HG03280 (cell line): Measurements from ENCODE around the gene DHX15.
"Not testable (repeated sequence)": the region's sequence is repeated elsewhere in the genome, so short reads cannot be mapped to it uniquely, and the experiment has no call there.

ENCODE experiments used
- ATAC-seq: cut with Tn5 transposase; IDR thresholded peaks from one replicate; pipeline ENCODE4 v1.9.1; 2021; ENCODE audit warnings: mild to moderate bottlenecking, moderate library complexity; ENCODE audit not compliant: unreplicated experiment

DHX15 gene

DNA sequence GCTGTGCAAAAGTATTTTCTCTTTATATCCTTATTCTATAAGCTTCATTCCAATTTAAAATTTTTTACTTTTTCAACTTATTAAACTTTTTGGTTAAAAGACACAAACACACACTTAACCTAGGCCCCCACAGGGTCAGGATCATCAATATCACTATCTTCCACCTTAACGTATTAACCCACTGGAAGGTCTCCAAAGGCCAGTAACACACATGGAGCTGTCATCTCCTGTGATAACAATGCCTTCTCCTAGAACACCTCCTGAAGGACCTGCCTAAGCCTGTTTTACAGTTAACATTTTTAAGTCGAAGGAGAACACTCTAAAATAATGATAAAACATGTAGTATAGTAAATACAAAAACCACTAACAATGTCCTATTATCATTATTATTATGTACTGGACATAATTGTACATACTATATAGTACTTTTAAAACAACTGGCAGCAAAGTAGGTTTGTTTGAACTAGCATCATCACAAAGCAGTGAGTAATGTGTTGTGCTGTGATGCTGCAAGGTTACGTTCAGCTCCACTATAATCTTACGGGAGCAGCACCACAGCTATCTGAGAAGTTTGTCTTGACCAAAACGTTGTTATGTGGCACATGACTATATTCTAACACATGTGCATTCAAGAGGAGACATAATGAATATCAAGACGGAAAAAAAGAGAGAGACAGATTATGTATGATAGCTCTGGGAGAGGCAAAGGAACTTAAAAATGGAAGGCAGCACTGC is 33.7 kb downstream of the DHX15 start:
- ATAC-seq = no peak

DNA sequence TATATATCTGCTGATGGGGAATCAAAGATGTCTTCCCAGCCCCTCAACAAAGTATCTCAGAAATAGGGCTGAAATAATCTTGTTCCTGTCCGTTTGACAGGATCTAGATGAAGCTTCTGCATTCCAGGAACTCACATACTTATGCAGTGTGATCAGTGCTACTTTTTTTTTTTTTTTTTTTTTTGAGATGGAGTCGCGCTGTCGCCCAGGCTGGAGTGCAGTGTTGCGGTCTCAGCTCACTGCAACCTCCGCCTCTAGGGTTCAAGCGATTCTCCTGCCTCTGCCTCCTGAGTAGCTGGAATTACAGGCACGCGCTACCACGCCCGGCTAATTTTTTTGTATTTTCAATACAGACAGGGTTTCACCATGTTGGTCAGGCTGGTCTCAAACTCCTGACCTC is 36.4 kb downstream of the DHX15 start:
- ATAC-seq = no peak

DNA sequence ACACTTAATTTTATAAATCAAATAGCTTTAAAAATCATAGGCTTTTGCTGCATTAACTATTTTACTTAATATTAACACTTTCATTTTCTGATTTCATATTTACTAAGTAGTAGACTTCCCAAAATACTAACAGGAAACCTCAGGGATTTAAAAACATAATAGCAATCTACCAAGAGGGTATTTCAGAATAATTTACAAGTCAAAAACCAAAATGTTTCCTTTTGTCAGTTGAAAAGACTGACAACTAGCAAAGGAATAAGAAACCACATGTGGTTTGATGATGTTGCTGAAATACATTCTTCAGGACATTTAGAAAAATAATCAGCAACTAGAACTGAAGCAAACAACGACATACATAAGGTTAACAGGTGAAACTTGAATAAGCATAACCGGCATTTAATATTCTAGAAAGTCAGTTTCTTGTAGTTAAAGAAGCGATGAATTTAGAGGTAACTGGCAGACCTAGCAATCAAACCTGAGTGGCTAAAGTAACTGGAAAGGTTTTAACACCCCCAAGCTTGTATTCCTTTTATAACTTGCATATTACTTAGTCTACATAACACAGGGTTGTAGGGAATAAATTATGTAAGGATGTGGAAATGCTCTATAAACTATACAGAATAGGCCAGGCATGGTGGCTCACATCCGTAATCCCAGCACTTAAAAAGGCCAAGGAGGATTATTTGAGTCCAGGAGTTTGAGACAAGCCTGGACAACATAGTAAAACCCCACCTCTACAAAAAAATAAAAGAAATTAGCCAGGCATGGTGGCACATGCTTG is 40.0 kb downstream of the DHX15 start:
- ATAC-seq = no peak

GRCh38 chr4:24537025-24537424 is 47.3 kb downstream of the DHX15 start:
- ATAC-seq = no peak

DNA sequence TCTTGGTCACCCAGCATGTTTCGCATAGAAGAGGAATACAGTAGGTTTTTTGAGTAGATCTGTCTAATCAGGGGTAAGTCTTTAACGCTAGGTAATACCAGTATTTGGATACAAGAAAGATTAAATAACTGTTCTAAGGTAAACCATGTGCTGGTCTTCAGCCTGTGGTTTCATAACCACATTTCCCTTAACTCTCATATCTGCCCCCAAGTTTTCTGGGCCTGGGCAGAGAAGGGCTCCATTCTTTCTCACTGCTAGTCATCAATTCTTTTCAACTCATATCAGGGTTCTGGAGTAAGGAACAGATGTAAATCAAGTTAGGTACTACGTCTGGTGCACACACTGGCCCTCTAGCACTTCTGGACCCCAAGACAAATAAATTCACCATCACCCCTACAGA is 49.0 kb downstream of the DHX15 start:
- no peak for ATAC-seq

GRCh38 chr4:24533364-24533763 is 51.0 kb downstream of the DHX15 start:
- ATAC-seq = no peak

DNA sequence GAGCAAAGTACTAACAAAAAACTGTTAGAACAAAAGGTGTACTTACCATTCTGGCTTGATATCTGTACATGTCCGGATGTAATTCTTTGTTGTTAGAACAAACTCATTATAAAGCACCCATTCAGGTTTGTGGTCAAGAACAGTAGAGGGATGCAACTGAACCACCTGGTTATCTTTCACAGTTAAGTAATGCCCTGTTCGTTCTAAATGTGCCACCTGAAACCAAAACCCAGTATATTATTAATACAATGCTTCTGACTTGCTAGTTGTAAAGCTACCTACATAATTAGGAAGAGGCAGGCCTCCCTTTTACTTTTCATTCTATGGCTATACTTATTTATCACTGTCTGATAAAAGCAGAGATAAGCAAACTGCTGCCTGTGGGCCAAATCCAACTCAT is 54.8 kb downstream of the DHX15 start:
- no peak for ATAC-seq

- ATAC-seq = no peak
These were observed 57.0 kb downstream of the DHX15 start for GRCh38 chr4:24527371-24527770.

DNA sequence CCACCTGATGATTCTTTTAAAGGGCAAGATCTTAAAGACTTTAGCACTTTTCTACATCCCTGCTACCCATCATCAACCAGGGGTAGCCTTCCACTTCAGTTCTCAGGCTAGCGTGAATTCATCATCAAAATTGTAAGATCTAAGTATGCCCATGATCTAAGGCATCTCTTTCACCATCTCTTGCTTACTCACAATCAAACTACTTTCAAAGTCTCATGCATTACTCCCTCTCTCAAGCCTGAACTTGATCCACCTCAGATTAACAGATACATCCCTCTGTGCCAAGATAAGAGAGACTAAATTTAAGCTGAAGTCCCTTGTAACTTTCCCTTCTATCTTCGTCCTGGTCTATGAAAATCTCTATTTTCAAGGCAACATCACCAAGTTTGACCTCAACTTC is 62.8 kb downstream of the DHX15 start:
- no peak for ATAC-seq

- no peak for ATAC-seq
These were observed 64.7 kb downstream of the DHX15 start for GRCh38 chr4:24519649-24520048.

DNA sequence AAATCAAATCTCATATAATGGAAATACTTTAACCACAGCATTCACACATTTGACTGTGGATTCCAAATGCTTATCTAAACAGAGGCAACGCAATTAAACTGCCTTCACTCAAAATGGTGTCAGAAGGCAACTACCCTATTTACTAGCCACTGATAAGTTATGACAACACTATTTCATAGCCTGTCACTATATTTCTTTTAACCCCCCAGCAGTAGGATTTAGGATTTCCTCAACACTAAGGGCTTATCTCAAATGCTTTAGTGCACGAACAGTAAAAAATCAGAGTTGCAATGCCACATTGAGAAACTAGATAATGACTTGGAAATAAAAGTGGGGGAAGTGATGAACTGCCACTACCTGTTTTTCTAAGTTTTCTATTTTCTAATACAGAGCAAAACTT is 66.7 kb downstream of the DHX15 start:
- no peak for ATAC-seq

GRCh38 chr4:24516926-24517325 is 67.4 kb downstream of the DHX15 start:
- no peak for ATAC-seq

DNA sequence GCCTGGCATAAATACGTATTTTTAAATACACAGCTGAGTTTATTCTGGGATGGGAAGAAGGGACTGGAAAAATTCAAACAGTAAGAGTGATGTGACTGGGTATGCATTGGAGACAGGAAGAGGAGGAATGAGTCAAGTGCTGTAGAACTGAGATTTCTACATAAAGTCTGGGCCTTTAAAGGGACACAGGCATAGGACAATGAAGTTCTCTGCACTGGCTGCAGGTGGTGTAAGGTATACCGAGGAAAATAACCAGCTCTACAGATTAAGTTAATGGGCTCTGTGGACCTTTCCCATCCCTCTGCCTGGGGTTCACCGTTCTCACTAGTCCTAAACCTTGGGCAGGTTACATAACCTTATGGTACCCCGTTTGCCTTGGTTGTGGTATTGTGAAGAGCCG is 68.7 kb downstream of the DHX15 start:
- no peak for ATAC-seq

- ATAC-seq = no peak
These were observed 69.5 kb downstream of the DHX15 start for GRCh38 chr4:24514808-24515207.

DNA sequence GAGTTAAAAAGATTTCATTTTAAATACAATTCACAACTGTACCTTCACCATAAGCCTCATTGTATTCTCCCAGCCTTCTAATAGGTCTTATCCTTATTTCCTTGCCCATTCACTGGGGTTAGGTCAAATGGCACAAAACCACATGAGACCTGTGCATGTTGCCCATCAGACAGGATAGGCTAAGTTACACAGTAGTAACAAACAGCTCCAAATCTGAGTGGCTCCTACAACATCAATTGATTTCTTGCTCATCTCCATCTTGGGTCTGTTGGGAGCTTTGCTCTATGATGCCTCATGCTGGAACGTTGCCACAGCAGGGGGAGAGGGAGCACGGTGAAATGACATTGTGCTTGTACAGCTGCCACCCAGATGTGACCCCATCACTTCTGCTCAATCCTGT is 70.6 kb downstream of the DHX15 start:
- no peak for ATAC-seq

DNA sequence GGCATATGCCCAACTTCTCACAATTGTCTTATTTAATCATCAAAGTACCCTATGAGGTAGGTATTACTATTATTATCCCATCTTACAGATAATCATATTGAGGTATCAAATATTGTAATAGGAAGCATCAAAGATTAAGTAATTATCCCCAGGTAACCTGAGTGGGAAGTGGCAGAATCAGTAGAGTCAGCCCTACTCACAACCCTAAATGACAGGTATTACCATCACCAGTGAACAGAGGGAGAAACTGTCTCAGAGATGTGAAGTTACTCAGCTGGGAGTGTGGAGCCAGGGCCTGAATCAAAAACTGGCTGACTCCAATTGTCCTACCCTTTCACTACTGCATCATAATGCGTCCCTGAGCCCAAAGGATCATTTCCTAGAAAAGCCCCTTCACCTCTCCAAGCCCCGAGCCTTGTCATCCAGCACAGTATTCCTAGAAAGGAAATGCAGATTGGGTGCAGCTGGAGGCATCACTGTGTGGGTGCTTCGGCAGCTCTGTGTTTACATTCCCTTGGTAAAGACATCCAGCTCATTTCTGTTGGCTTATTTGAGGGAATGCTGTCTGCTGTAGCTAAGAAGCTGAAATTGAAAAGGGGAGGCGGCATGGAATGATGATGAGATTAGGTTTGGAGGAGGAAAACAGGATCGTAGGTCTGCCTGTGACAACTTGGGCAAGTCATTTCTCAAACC is 72.8 kb downstream of the DHX15 start:
- no peak for ATAC-seq

- ATAC-seq = no peak
These were observed 74.3 kb downstream of the DHX15 start for GRCh38 chr4:24510091-24510490.

- no peak for ATAC-seq
These were observed 75.8 kb downstream of the DHX15 start for GRCh38 chr4:24508541-24508940.

DNA sequence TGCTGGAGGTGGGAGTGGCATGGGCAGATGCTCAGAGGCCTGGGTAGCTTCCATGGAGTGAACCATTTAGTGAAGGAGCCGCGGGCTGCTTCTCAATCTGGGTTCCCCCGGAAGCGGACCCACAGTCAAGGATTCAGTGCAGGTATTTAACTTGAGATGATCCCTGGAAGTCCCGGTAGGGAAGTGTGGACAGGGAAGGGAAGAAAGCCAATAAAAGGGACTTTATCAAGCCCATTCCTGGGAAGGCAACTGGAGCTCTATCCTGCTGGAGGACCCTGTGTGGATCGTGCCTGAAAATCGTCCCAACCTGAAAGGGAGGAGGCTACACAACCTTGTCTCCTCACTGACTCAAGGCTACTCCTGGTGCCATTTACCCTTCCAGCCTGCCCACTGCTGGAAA is 76.9 kb downstream of the DHX15 start:
- ATAC-seq = no peak

DNA sequence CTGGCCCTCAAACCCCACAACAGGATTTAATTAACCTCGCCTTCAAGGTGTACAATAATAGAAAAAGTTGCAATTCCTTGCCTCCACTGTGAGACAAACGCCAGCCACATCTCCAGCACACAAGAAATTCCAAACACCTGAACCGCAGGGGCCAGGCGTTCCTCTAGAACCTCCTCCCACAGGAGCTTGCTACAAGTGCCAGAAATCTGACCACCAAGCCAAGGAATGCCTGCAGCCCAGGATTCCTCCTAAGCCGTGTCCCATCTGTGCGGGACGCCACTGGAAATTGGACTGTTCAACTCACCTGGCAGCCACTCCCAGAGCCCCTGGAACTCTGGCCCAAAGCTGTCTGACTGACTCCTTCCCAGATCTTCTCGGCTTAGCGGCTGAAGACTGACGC is 81.3 kb downstream of the DHX15 start:
- ATAC-seq = not testable (repeated sequence)

DNA sequence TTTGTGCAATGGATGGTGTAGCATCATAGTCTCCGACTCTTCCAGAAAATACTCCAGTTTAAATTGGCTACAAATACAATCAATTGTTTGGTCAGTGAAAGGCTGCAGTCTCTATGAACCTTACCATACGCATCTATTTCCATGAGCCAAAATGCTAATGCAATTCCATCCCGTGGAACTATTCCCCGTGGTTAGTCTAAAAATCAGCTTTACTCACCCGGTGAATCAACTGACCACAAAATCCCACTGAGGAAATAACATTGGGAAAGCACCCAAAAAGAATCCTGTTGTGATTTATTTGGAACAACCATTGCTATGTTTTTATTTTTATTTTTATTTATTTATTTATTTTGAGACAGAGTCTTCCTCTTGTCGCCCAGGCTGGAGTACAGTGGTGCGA is 87.1 kb downstream of the DHX15 start:
- no peak for ATAC-seq

GRCh38 chr4:24496597-24496996 is 87.8 kb downstream of the DHX15 start:
- ATAC-seq = no peak
